Measurements from ENCODE around the gene CZIB.
A peak's percentile ranks its signal among the peaks of the same experiment; 100 is the strongest.

Gene CZIB

DNA sequence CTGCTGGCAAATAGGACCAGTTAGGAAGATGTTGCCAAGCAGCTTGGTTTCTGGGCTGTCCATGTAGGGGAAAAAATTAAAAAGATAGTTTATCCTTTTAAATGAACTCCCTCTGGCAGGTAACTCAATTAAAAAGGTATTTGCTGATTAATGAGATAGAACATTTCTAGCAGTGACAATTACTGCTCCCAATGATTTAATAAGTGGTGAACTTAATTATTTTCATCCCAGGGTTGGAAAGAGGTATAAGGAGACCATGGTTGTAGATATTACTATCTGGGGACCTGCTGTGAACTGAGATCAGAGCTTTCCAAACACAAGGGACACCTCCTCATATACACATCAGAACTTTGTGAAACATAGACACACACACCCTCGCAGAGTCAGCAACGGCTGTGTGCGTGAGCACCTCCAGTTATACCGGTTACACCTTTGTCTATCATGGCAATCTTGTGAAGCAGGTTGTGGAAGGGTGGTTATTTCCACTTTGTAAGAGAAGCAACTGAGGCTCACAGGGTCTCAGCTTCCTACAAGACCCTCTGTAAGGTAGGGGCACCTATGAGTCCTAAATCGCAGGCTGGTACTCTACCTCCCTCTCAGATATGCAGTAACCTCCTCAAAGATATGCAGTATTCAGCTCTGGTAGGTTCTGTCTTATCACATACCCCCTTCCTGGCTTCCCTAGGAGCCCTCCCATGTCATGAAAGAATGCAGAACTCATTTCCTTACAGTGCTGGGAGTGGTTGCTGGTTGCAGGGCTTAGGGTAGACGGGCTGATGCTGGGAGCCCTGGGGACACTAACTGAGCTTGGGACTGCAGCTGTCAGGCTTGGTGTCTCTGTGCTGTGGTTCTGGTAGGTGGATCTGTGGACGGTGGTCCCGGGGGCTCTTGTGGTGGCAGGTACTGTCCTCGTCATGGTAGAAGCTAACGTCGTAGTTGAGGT, 36.3 kb upstream of the CZIB start:
- Histone ChIP-seq H3K4me3 (ENCODE audit: low read length) (no peak overlapping the region), H3K27me3 (ENCODE audit: control insufficient read depth, insufficient read depth, low read length) (no peaks in the 10 kb centered on the region), H3K9ac (ENCODE audit: low read length) (no peak overlapping the region), H3K9me3 (ENCODE audit: control insufficient read depth, low read depth, low read length) (no peaks in the 10 kb centered on the region), H3K4me1 (ENCODE audit: control insufficient read depth, low read depth, low read length) (no peaks in the 10 kb centered on the region), H3K36me3 (ENCODE audit: control insufficient read depth, low read depth, low read length) (peaks cover 89% of the 10 kb centered on the region), H3K27ac (ENCODE audit: low read length) (no peak overlapping the region)

DNA sequence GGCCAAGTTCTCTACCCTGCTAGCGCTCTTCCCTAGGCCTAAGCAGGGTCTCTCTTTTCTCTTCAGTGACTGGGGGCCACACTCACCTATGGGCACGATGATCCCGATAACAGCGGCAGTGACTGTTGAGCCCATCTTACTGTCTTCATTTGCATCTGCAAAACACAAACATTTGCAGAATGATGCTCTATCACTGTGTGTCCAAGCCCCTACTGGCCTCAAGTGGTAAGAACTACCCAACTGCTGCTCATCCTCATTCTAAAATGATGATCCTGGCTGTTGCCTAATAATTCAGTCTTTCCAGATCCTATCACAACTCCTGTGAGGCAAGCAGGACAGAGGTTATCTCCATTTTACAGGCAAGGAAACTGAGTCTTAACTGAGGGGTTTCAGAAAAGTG, 34.6 kb upstream of the CZIB start:
- no peaks in the 10 kb centered on the region for H3K9me3 ChIP-seq (ENCODE audit: control insufficient read depth, low read depth, low read length)
- peaks cover 88% of the 10 kb centered on the region for H3K36me3 ChIP-seq (ENCODE audit: control insufficient read depth, low read depth, low read length)
- no peak overlapping the region for H3K27ac ChIP-seq (ENCODE audit: low read length)
- H3K4me1 ChIP-seq (ENCODE audit: control insufficient read depth, low read depth, low read length), result no peaks in the 10 kb centered on the region
- H3K27me3 ChIP-seq (ENCODE audit: control insufficient read depth, insufficient read depth, low read length), result no peaks in the 10 kb centered on the region
- no peak overlapping the region for H3K9ac ChIP-seq (ENCODE audit: low read length)
- no peak overlapping the region for H3K4me3 ChIP-seq (ENCODE audit: low read length)

DNA sequence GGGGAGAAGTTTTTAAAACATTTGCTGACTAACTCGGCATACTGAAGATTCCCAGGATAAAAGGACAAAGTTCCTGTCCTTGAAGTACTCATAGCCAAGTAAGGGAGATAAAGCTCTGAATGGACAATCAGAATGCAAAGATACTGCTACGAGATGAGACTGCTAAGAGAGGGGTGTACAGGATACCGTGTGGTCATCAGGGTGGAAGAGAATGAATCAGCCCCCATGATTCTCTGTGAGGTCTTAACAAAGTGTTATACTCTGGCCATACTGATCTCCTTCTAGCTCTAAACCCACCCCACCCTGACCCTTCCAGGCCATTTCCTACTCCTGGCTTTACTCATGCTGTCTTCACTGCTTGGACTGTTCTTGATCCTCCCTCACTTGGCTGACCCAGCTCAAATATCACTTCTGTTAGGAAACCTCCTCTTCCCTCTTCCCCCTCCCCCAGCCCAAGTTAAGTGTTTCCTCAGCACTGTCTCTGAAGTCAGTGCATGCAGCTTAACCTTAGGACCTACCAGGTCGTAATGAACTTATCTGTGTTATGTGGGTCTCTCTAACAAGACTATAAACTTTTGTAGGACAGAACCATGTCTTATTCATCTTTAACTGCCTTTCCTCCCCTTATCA, 33.7 kb upstream of the CZIB start:
- no peak overlapping the region for H3K9ac ChIP-seq (ENCODE audit: low read length)
- H3K27me3 ChIP-seq (ENCODE audit: control insufficient read depth, insufficient read depth, low read length), result no peaks in the 10 kb centered on the region
- no peaks in the 10 kb centered on the region for H3K4me1 ChIP-seq (ENCODE audit: control insufficient read depth, low read depth, low read length)
- no peaks in the 10 kb centered on the region for H3K9me3 ChIP-seq (ENCODE audit: control insufficient read depth, low read depth, low read length)
- H3K36me3 ChIP-seq (ENCODE audit: control insufficient read depth, low read depth, low read length), result peaks cover 88% of the 10 kb centered on the region
- H3K4me3 ChIP-seq (ENCODE audit: low read length), result no peak overlapping the region
- no peak overlapping the region for H3K27ac ChIP-seq (ENCODE audit: low read length)

DNA sequence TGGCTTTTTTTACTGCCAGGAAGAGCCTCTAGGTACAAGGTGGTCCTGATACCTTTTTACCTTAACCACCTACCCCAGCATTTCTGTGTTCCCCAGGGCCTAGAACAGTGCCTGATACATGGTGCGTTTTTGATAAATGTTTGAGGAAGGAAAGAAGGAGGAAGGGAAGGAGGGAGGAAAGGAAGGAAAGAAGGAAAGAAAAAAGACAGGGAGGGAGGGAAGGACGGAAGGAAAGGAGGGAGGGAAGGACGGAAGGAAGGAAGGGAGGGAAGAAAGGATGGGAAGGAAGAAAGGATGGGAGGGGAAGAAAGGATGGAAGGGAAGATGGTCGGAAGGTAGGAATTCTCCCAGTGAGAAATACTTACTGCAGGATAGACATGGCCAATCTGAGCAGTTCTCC, 29.9 kb upstream of the CZIB start:
- no peaks in the 10 kb centered on the region for H3K27me3 ChIP-seq (ENCODE audit: control insufficient read depth, insufficient read depth, low read length)
- no peaks in the 10 kb centered on the region for H3K9me3 ChIP-seq (ENCODE audit: control insufficient read depth, low read depth, low read length)
- H3K4me3 ChIP-seq (ENCODE audit: low read length), result no peak overlapping the region
- H3K36me3 ChIP-seq (ENCODE audit: control insufficient read depth, low read depth, low read length), result peaks cover 89% of the 10 kb centered on the region
- H3K9ac ChIP-seq (ENCODE audit: low read length), result no peak overlapping the region
- H3K4me1 ChIP-seq (ENCODE audit: control insufficient read depth, low read depth, low read length), result no peaks in the 10 kb centered on the region
- H3K27ac ChIP-seq (ENCODE audit: low read length), result no peak overlapping the region

DNA sequence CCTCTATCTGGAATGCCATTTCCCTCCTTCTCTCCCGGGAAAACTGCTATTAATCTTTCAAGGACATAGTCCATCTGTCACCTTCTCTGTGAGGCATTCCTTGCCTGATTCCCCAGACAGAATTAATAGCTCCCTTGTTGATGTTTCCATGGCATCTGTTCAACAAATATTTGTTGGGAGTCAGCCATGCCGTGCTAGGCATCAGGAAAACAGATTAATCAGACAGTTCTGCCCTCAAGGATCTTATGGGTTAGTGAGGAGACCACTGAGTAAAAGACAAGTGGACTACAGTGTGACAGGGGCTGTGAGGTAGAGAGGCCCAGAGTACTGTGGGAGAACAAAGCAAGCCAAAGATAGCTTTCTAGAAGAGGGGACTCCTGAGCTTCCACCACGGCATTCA, 29.3 kb upstream of the CZIB start:
- no peaks in the 10 kb centered on the region for H3K4me1 ChIP-seq (ENCODE audit: control insufficient read depth, low read depth, low read length)
- H3K9me3 ChIP-seq (ENCODE audit: control insufficient read depth, low read depth, low read length), result no peaks in the 10 kb centered on the region
- H3K9ac ChIP-seq (ENCODE audit: low read length), result no peak overlapping the region
- peaks cover 89% of the 10 kb centered on the region for H3K36me3 ChIP-seq (ENCODE audit: control insufficient read depth, low read depth, low read length)
- H3K4me3 ChIP-seq (ENCODE audit: low read length), result no peak overlapping the region
- no peaks in the 10 kb centered on the region for H3K27me3 ChIP-seq (ENCODE audit: control insufficient read depth, insufficient read depth, low read length)
- no peak overlapping the region for H3K27ac ChIP-seq (ENCODE audit: low read length)

DNA sequence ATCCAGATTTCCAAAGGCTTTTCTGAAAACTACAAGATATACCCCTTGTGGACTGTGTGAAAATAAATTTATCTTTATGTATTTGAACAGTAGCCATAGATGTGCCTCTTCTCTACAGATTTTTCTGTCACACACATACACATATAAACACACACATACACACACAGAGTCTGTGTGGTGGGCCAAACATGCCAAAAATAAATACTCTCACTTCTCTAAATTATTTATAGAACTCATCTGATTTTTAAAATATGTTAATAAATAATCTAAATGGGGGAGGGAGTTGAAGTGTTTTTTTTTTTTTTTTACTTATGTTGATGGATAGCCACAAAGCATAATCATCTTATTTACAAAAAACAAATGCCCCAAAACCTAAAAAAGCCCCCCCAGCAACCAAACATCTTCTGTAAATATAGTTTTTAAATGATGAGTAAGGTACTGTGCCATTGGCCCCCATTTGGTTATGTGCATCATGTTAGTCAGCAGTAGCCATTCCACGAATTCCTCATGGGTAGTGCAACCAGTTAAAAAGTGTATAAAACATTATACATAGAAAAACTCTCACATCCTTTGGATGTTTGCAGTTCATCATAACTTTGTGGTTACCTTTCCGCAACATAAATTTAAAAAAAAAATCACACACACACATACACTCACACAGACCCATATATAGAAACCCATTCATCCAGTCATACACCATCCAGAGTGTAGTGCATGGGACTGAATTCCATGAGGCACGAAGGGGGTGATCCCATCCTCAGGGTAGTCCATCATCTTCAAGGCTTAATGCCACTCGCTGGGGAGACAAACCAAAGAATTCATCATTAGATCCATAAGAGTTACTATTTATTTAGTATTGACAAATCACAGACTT, 26.1 kb upstream of the CZIB start:
- no peak overlapping the region for H3K9ac ChIP-seq (ENCODE audit: low read length)
- peaks cover 68% of the 10 kb centered on the region for H3K36me3 ChIP-seq (ENCODE audit: control insufficient read depth, low read depth, low read length)
- H3K4me3 ChIP-seq (ENCODE audit: low read length), result no peak overlapping the region
- no peaks in the 10 kb centered on the region for H3K9me3 ChIP-seq (ENCODE audit: control insufficient read depth, low read depth, low read length)
- no peaks in the 10 kb centered on the region for H3K27me3 ChIP-seq (ENCODE audit: control insufficient read depth, insufficient read depth, low read length)
- no peaks in the 10 kb centered on the region for H3K4me1 ChIP-seq (ENCODE audit: control insufficient read depth, low read depth, low read length)
- no peak overlapping the region for H3K27ac ChIP-seq (ENCODE audit: low read length)

DNA sequence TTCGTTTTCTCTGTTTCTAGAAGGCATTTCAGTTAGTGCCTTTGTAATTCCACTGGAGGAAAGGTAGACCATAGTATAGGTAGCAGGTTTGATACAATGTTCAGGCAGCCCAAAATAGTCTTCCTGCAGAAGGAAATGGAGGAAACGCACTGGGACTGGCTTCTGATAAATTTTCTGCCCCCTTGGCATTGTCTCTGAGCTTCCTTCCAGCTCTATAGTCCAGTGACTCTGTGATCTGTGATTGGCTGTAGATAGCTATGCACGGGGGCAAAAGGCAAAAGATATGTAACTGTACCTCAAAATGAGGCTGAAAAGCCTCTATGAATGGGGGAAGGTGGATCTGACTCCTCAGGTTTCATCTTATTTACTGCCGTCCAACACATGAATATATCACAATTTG, 23.7 kb upstream of the CZIB start:
- Histone ChIP-seq H3K4me3 (ENCODE audit: low read length) (no peak overlapping the region), H3K9me3 (ENCODE audit: control insufficient read depth, low read depth, low read length) (no peaks in the 10 kb centered on the region), H3K36me3 (ENCODE audit: control insufficient read depth, low read depth, low read length) (peaks cover 44% of the 10 kb centered on the region), H3K4me1 (ENCODE audit: control insufficient read depth, low read depth, low read length) (no peaks in the 10 kb centered on the region), H3K27me3 (ENCODE audit: control insufficient read depth, insufficient read depth, low read length) (no peaks in the 10 kb centered on the region), H3K27ac (ENCODE audit: low read length) (no peak overlapping the region), H3K9ac (ENCODE audit: low read length) (no peak overlapping the region)

DNA sequence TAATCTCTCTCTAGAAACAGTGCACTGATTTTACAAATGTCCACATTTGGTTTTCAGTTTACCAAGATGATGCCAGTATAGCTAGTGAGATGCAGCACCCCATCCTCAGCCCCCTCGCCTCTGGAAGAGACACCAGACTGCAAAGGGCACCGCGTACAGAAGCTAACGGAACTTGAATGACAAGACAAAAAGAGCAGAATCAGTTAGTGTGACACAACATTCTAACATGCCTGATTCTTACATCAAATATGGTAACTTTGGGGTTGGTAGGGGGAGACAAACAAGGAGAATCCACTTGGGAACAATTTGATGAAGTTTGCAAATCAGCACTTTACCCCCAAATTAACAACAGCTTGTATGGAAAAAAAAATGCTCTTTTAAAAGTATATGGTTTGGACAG, 21.9 kb upstream of the CZIB start:
- Histone ChIP-seq H3K27ac (ENCODE audit: low read length) (no peak overlapping the region), H3K4me3 (ENCODE audit: low read length) (no peak overlapping the region), H3K27me3 (ENCODE audit: control insufficient read depth, insufficient read depth, low read length) (no peaks in the 10 kb centered on the region), H3K4me1 (ENCODE audit: control insufficient read depth, low read depth, low read length) (no peaks in the 10 kb centered on the region), H3K9me3 (ENCODE audit: control insufficient read depth, low read depth, low read length) (no peaks in the 10 kb centered on the region), H3K36me3 (ENCODE audit: control insufficient read depth, low read depth, low read length) (peaks cover 27% of the 10 kb centered on the region), H3K9ac (ENCODE audit: low read length) (no peak overlapping the region)

DNA sequence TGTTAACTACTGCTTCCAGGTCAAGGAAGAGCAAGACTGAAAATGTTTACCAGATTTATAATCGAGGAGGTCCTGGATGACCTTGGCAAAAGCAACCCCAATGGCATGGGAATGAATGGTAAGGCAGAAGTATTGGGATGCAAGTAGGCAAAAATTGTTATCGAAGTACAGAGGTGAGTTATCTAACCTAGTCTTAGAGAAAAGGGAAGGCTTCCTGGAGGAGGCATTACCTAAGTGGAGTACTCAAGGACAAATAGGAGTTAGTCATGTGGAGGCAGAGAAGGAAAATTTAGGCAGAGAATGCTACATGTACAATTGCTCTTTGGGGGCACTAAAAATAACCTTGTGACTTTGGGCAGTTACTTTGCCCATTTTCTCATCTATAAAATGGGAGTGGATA, 21.4 kb upstream of the CZIB start:
- H3K4me1 ChIP-seq (ENCODE audit: control insufficient read depth, low read depth, low read length), result no peaks in the 10 kb centered on the region
- peaks cover 21% of the 10 kb centered on the region for H3K36me3 ChIP-seq (ENCODE audit: control insufficient read depth, low read depth, low read length)

DNA sequence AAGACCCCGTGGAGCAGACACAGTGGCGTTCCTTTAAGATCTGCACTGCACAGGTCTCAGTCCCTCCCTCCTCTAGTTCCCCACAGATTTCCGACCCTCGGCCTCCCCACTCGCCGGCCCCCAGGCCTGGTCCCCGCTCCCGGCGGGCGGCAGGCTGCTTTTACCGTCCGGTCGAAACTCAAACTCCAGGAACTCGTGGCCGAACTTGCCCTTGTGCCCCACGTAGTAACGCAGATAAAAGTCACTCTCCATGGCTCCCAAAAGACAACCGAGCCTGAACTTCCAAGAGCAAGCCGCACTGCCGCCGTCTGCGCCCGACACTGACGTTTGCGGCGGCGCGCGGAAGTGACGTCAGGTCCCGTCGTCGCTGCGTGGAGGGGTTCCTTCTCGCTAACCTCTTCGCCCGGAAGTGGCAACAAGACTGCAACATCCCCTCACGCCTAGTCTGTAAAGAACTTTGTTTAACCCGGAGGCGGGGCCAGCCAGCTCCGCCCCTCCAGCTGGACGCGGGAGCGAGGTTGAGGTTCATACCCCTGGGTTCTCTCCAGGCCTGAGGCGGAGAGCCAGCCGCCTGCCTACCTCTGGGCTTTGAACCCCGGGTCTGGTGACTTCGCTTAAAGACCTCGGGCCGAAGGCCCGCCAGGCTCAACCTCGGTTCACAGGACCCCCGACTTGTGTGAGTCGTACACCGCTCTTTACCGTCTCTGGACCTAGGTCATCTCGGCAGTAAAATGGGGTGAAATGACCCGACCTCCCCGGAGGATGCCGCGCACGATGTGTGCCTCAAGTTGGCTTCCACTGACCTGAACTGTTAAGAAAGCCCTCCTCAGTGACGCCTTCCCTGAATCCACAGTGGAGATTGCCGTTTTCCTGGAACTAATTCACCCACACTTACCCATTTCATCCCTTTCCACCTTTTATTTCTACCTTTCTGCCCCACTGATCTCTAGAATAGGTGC, 18.0 kb upstream of the CZIB start, which contains the start of gene MAGOH:
MAGOH (minus strand) TSS at position 322 of the 959 bp plus-strand sequence; CDS start at position 252, 70 bp downstream.
- Histone ChIP-seq H3K9ac (ENCODE audit: low read length) (peak within 1 kb of the TSS; percentile 81), H3K4me3 (ENCODE audit: low read length) (peak within 1 kb of the TSS; percentile 98), H3K36me3 (ENCODE audit: control insufficient read depth, low read depth, low read length) (peaks cover 17% of the 10 kb centered on the region), H3K27ac (ENCODE audit: low read length) (peak within 1 kb of the TSS; percentile 52), H3K9me3 (ENCODE audit: control insufficient read depth, low read depth, low read length) (no peaks in the 10 kb centered on the region), H3K4me1 (ENCODE audit: control insufficient read depth, low read depth, low read length) (no peaks in the 10 kb centered on the region), H3K27me3 (ENCODE audit: control insufficient read depth, insufficient read depth, low read length) (no peaks in the 10 kb centered on the region)

More for the DNA sequence above, 21.4 kb upstream of the CZIB start:
- H3K27ac ChIP-seq (ENCODE audit: low read length), result no peak overlapping the region
- no peaks in the 10 kb centered on the region for H3K9me3 ChIP-seq (ENCODE audit: control insufficient read depth, low read depth, low read length)
- no peaks in the 10 kb centered on the region for H3K27me3 ChIP-seq (ENCODE audit: control insufficient read depth, insufficient read depth, low read length)
- no peak overlapping the region for H3K9ac ChIP-seq (ENCODE audit: low read length)
- H3K4me3 ChIP-seq (ENCODE audit: low read length), result no peak overlapping the region
